ENCODE measurements around the gene GMDS. TPM values are rescaled to one million over a fixed set of nuclear protein-coding genes. Genes with fewer than 3 reads are reported as not detected.

The GMDS gene
- total and polyA plus RNA-seq, 2 of the 13 experiments (the other 11 are each of a cell fraction or from before 2014, with no cell fraction given) = 64.4 to 112 TPM

DNA sequence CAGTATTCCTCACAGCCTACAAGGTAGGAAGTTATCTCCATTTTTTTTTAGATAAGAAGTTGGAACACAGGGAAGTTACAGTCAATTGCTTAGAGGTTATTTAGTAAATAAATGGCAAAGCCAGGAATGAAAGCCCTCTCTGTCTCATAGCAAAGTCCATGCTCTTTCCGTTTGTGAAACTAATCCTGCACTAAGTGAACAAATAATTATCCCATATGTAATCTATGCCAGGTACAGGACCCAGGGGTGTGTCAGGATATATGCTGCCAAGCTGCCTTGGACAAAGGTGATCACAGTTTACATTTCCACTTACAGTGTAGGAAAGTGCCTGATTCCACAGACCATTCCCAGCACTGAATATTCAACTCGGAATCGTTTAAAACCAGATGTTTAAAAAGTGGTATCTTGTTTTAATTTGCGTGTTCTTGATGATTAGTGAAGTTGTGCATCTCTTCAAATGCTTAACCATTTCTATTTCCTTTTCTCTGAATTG is 13.6 kb upstream of the GMDS start (continued):
- TF ChIP-seq SRSF9 (IDR thresholded peaks at IDR 0.05; ENCODE audit: borderline replicate concordance, insufficient read depth, low read depth, low read length, poor library complexity, severe bottlenecking) (no peak), ZSCAN29 (CRISPR knock-in tag; conservative IDR thresholded peaks at IDR 0.05) (peak; percentile 90; the same call in 1 of the 2 replicates), NFE2L2 (IDR thresholded peaks at IDR 0.05; ENCODE audit: low read length) (no peak), ZNF644 (CRISPR knock-in tag; IDR thresholded peaks at IDR 0.05; ENCODE audit: low read depth) (0 out of 2 replicates have a peak, but pooled peaks have one; percentile 12), HINFP (CRISPR knock-in tag; IDR thresholded peaks at IDR 0.05; ENCODE audit: low read depth) (no peak), PBX2 (CRISPR knock-in tag; IDR thresholded peaks at IDR 0.05) (no peak), THRA (CRISPR knock-in tag; IDR thresholded peaks at IDR 0.05; ENCODE audit: borderline replicate concordance) (peak; percentile 54; the same call in 1 of the 2 replicates), ELK4 (CRISPR knock-in tag; IDR thresholded peaks at IDR 0.05; ENCODE audit: borderline replicate concordance) (no peak), ZFP36L2 (CRISPR knock-in tag; IDR thresholded peaks at IDR 0.05) (no peak), SP140L (CRISPR knock-in tag; IDR thresholded peaks at IDR 0.05; ENCODE audit: borderline replicate concordance) (0 out of 2 replicates have a peak, but pooled peaks have one; percentile 21)
- TF ChIP-seq, protein P1, sequence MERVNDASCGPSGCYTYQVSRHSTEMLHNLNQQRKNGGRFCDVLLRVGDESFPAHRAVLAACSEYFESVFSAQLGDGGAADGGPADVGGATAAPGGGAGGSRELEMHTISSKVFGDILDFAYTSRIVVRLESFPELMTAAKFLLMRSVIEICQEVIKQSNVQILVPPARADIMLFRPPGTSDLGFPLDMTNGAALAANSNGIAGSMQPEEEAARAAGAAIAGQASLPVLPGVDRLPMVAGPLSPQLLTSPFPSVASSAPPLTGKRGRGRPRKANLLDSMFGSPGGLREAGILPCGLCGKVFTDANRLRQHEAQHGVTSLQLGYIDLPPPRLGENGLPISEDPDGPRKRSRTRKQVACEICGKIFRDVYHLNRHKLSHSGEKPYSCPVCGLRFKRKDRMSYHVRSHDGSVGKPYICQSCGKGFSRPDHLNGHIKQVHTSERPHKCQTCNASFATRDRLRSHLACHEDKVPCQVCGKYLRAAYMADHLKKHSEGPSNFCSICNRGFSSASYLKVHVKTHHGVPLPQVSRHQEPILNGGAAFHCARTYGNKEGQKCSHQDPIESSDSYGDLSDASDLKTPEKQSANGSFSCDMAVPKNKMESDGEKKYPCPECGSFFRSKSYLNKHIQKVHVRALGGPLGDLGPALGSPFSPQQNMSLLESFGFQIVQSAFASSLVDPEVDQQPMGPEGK (CRISPR knock-in tag; IDR thresholded peaks at IDR 0.05) = 0 out of 2 replicates have a peak, but pooled peaks have one; percentile 16
- TF ChIP-seq, protein P2, sequence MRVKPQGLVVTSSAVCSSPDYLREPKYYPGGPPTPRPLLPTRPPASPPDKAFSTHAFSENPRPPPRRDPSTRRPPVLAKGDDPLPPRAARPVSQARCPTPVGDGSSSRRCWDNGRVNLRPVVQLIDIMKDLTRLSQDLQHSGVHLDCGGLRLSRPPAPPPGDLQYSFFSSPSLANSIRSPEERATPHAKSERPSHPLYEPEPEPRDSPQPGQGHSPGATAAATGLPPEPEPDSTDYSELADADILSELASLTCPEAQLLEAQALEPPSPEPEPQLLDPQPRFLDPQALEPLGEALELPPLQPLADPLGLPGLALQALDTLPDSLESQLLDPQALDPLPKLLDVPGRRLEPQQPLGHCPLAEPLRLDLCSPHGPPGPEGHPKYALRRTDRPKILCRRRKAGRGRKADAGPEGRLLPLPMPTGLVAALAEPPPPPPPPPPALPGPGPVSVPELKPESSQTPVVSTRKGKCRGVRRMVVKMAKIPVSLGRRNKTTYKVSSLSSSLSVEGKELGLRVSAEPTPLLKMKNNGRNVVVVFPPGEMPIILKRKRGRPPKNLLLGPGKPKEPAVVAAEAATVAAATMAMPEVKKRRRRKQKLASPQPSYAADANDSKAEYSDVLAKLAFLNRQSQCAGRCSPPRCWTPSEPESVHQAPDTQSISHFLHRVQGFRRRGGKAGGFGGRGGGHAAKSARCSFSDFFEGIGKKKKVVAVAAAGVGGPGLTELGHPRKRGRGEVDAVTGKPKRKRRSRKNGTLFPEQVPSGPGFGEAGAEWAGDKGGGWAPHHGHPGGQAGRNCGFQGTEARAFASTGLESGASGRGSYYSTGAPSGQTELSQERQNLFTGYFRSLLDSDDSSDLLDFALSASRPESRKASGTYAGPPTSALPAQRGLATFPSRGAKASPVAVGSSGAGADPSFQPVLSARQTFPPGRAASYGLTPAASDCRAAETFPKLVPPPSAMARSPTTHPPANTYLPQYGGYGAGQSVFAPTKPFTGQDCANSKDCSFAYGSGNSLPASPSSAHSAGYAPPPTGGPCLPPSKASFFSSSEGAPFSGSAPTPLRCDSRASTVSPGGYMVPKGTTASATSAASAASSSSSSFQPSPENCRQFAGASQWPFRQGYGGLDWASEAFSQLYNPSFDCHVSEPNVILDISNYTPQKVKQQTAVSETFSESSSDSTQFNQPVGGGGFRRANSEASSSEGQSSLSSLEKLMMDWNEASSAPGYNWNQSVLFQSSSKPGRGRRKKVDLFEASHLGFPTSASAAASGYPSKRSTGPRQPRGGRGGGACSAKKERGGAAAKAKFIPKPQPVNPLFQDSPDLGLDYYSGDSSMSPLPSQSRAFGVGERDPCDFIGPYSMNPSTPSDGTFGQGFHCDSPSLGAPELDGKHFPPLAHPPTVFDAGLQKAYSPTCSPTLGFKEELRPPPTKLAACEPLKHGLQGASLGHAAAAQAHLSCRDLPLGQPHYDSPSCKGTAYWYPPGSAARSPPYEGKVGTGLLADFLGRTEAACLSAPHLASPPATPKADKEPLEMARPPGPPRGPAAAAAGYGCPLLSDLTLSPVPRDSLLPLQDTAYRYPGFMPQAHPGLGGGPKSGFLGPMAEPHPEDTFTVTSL (CRISPR knock-in tag; IDR thresholded peaks at IDR 0.05; ENCODE audit: borderline replicate concordance) = peak; percentile 94; the same call in 1 of the 2 replicates
- TF ChIP-seq, protein P3, sequence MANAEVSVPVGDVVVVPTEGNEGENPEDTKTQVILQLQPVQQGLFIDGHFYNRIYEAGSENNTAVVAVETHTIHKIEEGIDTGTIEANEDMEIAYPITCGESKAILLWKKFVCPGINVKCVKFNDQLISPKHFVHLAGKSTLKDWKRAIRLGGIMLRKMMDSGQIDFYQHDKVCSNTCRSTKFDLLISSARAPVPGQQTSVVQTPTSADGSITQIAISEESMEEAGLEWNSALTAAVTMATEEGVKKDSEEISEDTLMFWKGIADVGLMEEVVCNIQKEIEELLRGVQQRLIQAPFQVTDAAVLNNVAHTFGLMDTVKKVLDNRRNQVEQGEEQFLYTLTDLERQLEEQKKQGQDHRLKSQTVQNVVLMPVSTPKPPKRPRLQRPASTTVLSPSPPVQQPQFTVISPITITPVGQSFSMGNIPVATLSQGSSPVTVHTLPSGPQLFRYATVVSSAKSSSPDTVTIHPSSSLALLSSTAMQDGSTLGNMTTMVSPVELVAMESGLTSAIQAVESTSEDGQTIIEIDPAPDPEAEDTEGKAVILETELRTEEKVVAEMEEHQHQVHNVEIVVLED (CRISPR knock-in tag; IDR thresholded peaks at IDR 0.05; ENCODE audit: borderline replicate concordance) = peak; percentile 33; the same call in 1 of the 2 replicates
